Ishikawa (cell line): ENCODE results near the gene CAMK4.

Source experiments
- CEBPB ChIP-seq: IDR thresholded peaks from 2 replicates; pipeline ENCODE4 v1.6.1; 2012
- CREB1 ChIP-seq: IDR thresholded peaks from 2 replicates; pipeline ENCODE4 v1.6.1; 2012; ENCODE audit warnings: low read depth
- EGR1 ChIP-seq: IDR thresholded peaks from 2 replicates; pipeline ENCODE4 v1.6.1; 2012
- EP300 ChIP-seq: IDR thresholded peaks from 2 replicates; pipeline ENCODE4 v1.6.1; 2012; ENCODE audit warnings: borderline replicate concordance
- FOXM1 ChIP-seq: IDR thresholded peaks from 2 replicates; pipeline ENCODE4 v1.6.1; 2012; ENCODE audit warnings: low read depth, borderline replicate concordance
- NFIC ChIP-seq: IDR thresholded peaks from 2 replicates; pipeline ENCODE4 v1.6.1; 2012
- RAD21 ChIP-seq: IDR thresholded peaks from 2 replicates; pipeline ENCODE4 v1.6.1; 2012; ENCODE audit warnings: low read depth
- TAF1 ChIP-seq: IDR thresholded peaks from 2 replicates; pipeline ENCODE4 v1.6.1; 2012; ENCODE audit warnings: low read depth, mild to moderate bottlenecking
- TCF12 ChIP-seq: IDR thresholded peaks from 2 replicates; pipeline ENCODE4 v1.6.1; 2012; ENCODE audit warnings: low read depth
- USF1 ChIP-seq: IDR thresholded peaks from 2 replicates; pipeline ENCODE4 v1.6.1; 2012
- YY1 ChIP-seq: IDR thresholded peaks from 2 replicates; pipeline ENCODE4 v1.6.1; 2012; ENCODE audit warnings: low read depth
- TF ChIP-seq, protein P1 (sequence below): IDR thresholded peaks from 2 replicates; pipeline ENCODE4 v1.6.1; 2012
- TF ChIP-seq, protein P2 (sequence below): IDR thresholded peaks from 2 replicates; pipeline ENCODE4 v1.6.1; 2012; ENCODE audit warnings: low read depth, mild to moderate bottlenecking

GRCh38 chr5:111231119-111231518 lies 6.9 kb downstream of the CAMK4 start:
- TF ChIP-seq RAD21, result no peak
- TF ChIP-seq NFIC, result no peak
- no peak for TF ChIP-seq USF1
- TF ChIP-seq, protein P1, sequence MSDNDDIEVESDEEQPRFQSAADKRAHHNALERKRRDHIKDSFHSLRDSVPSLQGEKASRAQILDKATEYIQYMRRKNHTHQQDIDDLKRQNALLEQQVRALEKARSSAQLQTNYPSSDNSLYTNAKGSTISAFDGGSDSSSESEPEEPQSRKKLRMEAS, result no peak
- TF ChIP-seq TAF1, result no peak
- no peak for TF ChIP-seq YY1
- TF ChIP-seq CEBPB, result no peak
- no peak for TF ChIP-seq FOXM1
- TF ChIP-seq, protein P2, sequence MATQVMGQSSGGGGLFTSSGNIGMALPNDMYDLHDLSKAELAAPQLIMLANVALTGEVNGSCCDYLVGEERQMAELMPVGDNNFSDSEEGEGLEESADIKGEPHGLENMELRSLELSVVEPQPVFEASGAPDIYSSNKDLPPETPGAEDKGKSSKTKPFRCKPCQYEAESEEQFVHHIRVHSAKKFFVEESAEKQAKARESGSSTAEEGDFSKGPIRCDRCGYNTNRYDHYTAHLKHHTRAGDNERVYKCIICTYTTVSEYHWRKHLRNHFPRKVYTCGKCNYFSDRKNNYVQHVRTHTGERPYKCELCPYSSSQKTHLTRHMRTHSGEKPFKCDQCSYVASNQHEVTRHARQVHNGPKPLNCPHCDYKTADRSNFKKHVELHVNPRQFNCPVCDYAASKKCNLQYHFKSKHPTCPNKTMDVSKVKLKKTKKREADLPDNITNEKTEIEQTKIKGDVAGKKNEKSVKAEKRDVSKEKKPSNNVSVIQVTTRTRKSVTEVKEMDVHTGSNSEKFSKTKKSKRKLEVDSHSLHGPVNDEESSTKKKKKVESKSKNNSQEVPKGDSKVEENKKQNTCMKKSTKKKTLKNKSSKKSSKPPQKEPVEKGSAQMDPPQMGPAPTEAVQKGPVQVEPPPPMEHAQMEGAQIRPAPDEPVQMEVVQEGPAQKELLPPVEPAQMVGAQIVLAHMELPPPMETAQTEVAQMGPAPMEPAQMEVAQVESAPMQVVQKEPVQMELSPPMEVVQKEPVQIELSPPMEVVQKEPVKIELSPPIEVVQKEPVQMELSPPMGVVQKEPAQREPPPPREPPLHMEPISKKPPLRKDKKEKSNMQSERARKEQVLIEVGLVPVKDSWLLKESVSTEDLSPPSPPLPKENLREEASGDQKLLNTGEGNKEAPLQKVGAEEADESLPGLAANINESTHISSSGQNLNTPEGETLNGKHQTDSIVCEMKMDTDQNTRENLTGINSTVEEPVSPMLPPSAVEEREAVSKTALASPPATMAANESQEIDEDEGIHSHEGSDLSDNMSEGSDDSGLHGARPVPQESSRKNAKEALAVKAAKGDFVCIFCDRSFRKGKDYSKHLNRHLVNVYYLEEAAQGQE, result no peak
- no peak for TF ChIP-seq EP300
- no peak for TF ChIP-seq TCF12
- TF ChIP-seq CREB1, result no peak
- no peak for TF ChIP-seq EGR1
